NT2/D1 (cell line): ENCODE measurements around the gene HSD17B10.

ENCODE experiments used
- SUZ12 ChIP-seq: IDR thresholded peaks from 2 replicates; pipeline ENCODE4 v1.6.1; 2011; ENCODE audit not compliant: insufficient read length, insufficient read depth; ENCODE audit errors: extremely low read depth
- ZNF274 ChIP-seq: IDR thresholded peaks from 2 replicates; pipeline ENCODE4 v1.6.1; 2011; ENCODE audit warnings: mild to moderate bottlenecking, low read depth, low read length

DNA sequence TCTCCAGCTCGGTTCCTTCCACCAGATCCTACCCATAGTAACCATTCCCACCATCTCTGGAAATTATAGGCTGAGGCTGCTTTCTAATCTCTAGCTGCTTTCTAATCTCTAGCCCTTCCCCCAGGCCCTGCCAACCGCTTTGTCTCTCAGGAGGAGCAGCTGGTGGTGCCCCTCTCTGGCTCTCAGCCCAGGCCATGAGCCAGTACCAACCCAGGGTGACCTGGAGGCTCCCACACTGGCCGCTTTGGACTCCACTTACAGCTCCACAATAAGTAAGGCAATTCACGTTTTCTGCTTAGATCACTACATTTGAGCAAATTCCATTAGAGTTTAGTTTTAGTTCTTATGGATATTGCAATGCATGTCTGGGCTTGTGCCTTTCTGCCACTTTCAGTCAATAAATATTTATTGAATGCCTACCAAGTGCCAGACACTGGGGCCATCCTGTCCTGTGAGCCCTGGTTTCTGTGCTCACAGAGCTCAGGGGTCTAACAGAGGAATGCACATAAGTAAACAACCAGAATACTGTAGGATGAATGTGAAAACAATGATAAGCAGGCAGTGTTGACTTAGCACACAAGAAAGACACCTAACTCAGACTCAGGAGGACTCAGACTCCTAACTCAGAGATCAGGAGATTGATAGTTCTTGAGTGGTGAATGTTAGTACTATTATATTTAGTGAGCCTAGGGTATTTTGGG, 50.6 kb downstream of the HSD17B10 start:
- no peak for TF ChIP-seq SUZ12
- TF ChIP-seq ZNF274, result no peak
